GM12873 (cell line): ENCODE results near the gene HOXB5.

Experiments used
- CTCF ChIP-seq: IDR thresholded peaks from 2 replicates; pipeline ENCODE4 v1.5.1; 2012; ENCODE audit warnings: low read depth, mild to moderate bottlenecking, moderate library complexity, low read length, control low read depth; ENCODE audit not compliant: insufficient read depth; ENCODE audit errors: missing control alignments

The HOXB5 gene

GRCh38 chr17:48596000-48596734, 2.6 kb upstream of the HOXB5 start:
- no peak for TF ChIP-seq CTCF

GRCh38 chr17:48595278-48595999, 1.9 kb upstream of the HOXB5 start:
- no peak for TF ChIP-seq CTCF

- no peak for TF ChIP-seq CTCF
Measured at GRCh38 chr17:48594538-48595277, 1.1 kb upstream of the HOXB5 start.

GRCh38 chr17:48593840-48594537, 410 bp upstream of the HOXB5 start:
- peak; percentile 97 for TF ChIP-seq CTCF

DNA sequence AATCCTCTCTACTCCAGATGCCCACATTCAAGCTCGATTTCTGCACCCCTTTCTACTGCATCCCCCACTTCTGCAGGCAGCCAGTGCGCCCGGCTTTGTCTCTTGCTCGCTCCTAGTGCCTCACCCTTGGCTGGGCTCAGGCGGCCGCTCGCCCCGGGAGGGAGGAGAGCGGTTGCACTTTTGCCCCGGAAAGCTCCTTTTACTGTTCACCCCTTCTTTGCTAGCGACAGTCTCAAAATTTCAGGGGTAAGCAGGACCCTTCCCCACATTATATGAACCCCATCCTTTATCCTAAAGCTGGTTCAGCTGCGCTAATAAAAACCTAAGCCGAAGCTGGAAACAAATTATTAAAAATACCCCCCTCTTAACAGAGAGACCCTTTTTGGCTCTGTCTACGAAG, 1.0 kb downstream of the HOXB5 start:
- no peak for TF ChIP-seq CTCF

- no peak for TF ChIP-seq CTCF
Measured at GRCh38 chr17:48592057-48592514, 1.5 kb downstream of the HOXB5 start.
